ENCODE data around the gene IL2RA. TPM values are rescaled to one million over a fixed set of nuclear protein-coding genes. Genes with fewer than 3 reads are reported as not detected.

The IL2RA gene
- total RNA-seq, 1 experiment from 2014 or later, result not detected

GRCh38 chr10:6080417-6080973 is 18.3 kb upstream of the IL2RA start:
- no TSS peak for BruUV-seq (replicated peaks)
- Histone ChIP-seq H3K4me2 (ENCODE audit: low read length) (no peak overlapping the region), H3F3A (ENCODE audit: low read length, unreplicated experiment) (no peaks in the 10 kb centered on the region), H3K4me3 (ENCODE audit: low read length) (no peak overlapping the region), H2AFZ (ENCODE audit: low read length) (no peak overlapping the region), H3K9me2 (replicated peaks; ENCODE audit: low read length) (no peaks in the 10 kb centered on the region), H3K27me3 (ENCODE audit: low read length) (no peaks in the 10 kb centered on the region), H3K79me2 (ENCODE audit: low read length) (no peaks in the 10 kb centered on the region), H3K9ac (ENCODE audit: low read length) (no peak overlapping the region), H3K9me3 (ENCODE audit: low read length) (no peaks in the 10 kb centered on the region), H4K20me1 (ENCODE audit: low read length) (no peaks in the 10 kb centered on the region), H3K27ac (ENCODE audit: low read length) (no peak overlapping the region), H3K36me3 (ENCODE audit: low read depth, low read length) (no peaks in the 10 kb centered on the region), H3K4me1 (ENCODE audit: insufficient read depth, low read length) (no peaks in the 10 kb centered on the region)
- no peak for TF ChIP-seq EZH2 (IDR thresholded peaks at IDR 0.05; ENCODE audit: low read length, unreplicated experiment)
- TF ChIP-seq EZH2phosphoT487 (IDR thresholded peaks at IDR 0.05; ENCODE audit: borderline replicate concordance, low read length), result no peak
- no peak for TF ChIP-seq CTCF (conservative IDR thresholded peaks at IDR 0.05; ENCODE audit: low read depth, low read length)
- ChIA-PET POLR2A (ENCODE audit: unreplicated experiment) (no interaction called here), CTCF (no interaction called here)
- DNase-seq (no peak), ATAC-seq (no peak)
- intact Hi-C loops (cut with micrococcal nuclease), result loop anchor here (10.0 kb wide), 1 partner anchor 66 kb away; no protein-coding TSS in a partner anchor

- Histone ChIP-seq H3K79me2 (ENCODE audit: low read length) (no peaks in the 10 kb centered on the region), H2AFZ (ENCODE audit: low read length) (no peak overlapping the region), H3K4me3 (ENCODE audit: low read length) (no peak overlapping the region), H3K9ac (ENCODE audit: low read length) (no peak overlapping the region), H3K27me3 (ENCODE audit: low read length) (no peaks in the 10 kb centered on the region), H3F3A (ENCODE audit: low read length, unreplicated experiment) (no peaks in the 10 kb centered on the region), H3K4me1 (ENCODE audit: insufficient read depth, low read length) (no peaks in the 10 kb centered on the region; the same call in 1 of the 2 replicates), H3K9me2 (replicated peaks; ENCODE audit: low read length) (no peaks in the 10 kb centered on the region), H3K4me2 (ENCODE audit: low read length) (no peak overlapping the region), H3K9me3 (ENCODE audit: low read length) (no peaks in the 10 kb centered on the region), H4K20me1 (ENCODE audit: low read length) (no peaks in the 10 kb centered on the region), H3K36me3 (ENCODE audit: low read depth, low read length) (no peaks in the 10 kb centered on the region), H3K27ac (ENCODE audit: low read length) (no peak overlapping the region)
- TF ChIP-seq CTCF (conservative IDR thresholded peaks at IDR 0.05; ENCODE audit: low read depth, low read length) (no peak), EZH2 (IDR thresholded peaks at IDR 0.05; ENCODE audit: low read length, unreplicated experiment) (no peak), EZH2phosphoT487 (IDR thresholded peaks at IDR 0.05; ENCODE audit: borderline replicate concordance, low read length) (no peak)
- ATAC-seq, result no peak
- no TSS peak for BruUV-seq (replicated peaks)
- ChIA-PET POLR2A (ENCODE audit: unreplicated experiment) (no interaction called here), CTCF (no interaction called here)
- no peak for DNase-seq
- intact Hi-C loops (cut with micrococcal nuclease), result no loop called here
Measured at GRCh38 chr10:6079044-6079443, 16.9 kb upstream of the IL2RA start.

- Histone ChIP-seq H2AFZ (ENCODE audit: low read length) (no peak overlapping the region), H3F3A (ENCODE audit: low read length, unreplicated experiment) (no peaks in the 10 kb centered on the region), H3K79me2 (ENCODE audit: low read length) (no peaks in the 10 kb centered on the region), H4K20me1 (ENCODE audit: low read length) (no peaks in the 10 kb centered on the region), H3K4me1 (ENCODE audit: insufficient read depth, low read length) (no peaks in the 10 kb centered on the region; the same call in 1 of the 2 replicates), H3K4me2 (ENCODE audit: low read length) (no peak overlapping the region), H3K9ac (ENCODE audit: low read length) (no peak overlapping the region), H3K4me3 (ENCODE audit: low read length) (no peak overlapping the region), H3K27ac (ENCODE audit: low read length) (no peak overlapping the region), H3K36me3 (ENCODE audit: low read depth, low read length) (no peaks in the 10 kb centered on the region), H3K9me2 (replicated peaks; ENCODE audit: low read length) (no peaks in the 10 kb centered on the region), H3K27me3 (ENCODE audit: low read length) (no peaks in the 10 kb centered on the region), H3K9me3 (ENCODE audit: low read length) (no peaks in the 10 kb centered on the region)
- POLR2A ChIA-PET (ENCODE audit: unreplicated experiment), result no interaction called here
- no TSS peak for BruUV-seq (replicated peaks)
- no peak for TF ChIP-seq EZH2 (IDR thresholded peaks at IDR 0.05; ENCODE audit: low read length, unreplicated experiment)
- TF ChIP-seq EZH2phosphoT487 (IDR thresholded peaks at IDR 0.05; ENCODE audit: borderline replicate concordance, low read length), result no peak
- no peak for TF ChIP-seq CTCF (conservative IDR thresholded peaks at IDR 0.05; ENCODE audit: low read depth, low read length)
- CTCF ChIA-PET, result no interaction called here
- DNase-seq (no peak), ATAC-seq (no peak)
- intact Hi-C loops (cut with micrococcal nuclease), result no loop called here
Measured at GRCh38 chr10:6077071-6077675, 15.0 kb upstream of the IL2RA start.

Measured in PC-3 (cell line).